BLaER1 treated with 17β-estradiol and CSF1 and Interleukin-3, amounts not matched to agents 10 nM and 100 nM (cell line): ENCODE measurements around the gene TAGLN2.

Source experiments
- H3K27ac ChIP-seq, 11 experiments: shearing (Covaris generic); formaldehyde crosslinking; 2 replicates each; pipeline ENCODE4 v1.8.1; 2022
- H3K27me3 ChIP-seq, 11 experiments: shearing (Covaris generic); formaldehyde crosslinking; 2 replicates each; pipeline ENCODE4 v1.8.1; 2022
- H3K36me3 ChIP-seq, 11 experiments: shearing (Covaris generic); formaldehyde crosslinking; 2 replicates each; pipeline ENCODE4 v1.8.1; 2022
- H3K4me1 ChIP-seq, 10 experiments: shearing (Covaris generic); formaldehyde crosslinking; 2 replicates each; pipeline ENCODE4 v1.8.1; 2022
- H3K4me2 ChIP-seq, 11 experiments: shearing (Covaris generic); formaldehyde crosslinking; 2 replicates each; pipeline ENCODE4 v1.8.1; 2022
- H3K4me3 ChIP-seq, 10 experiments: shearing (Covaris generic); formaldehyde crosslinking; 2 replicates each; pipeline ENCODE4 v1.8.1; 2022
- H3K9ac ChIP-seq, 11 experiments: shearing (Covaris generic); formaldehyde crosslinking; 2 replicates each; pipeline ENCODE4 v1.8.1; 2022
- H3K9me3 ChIP-seq, 11 experiments: shearing (Covaris generic); formaldehyde crosslinking; replicated peaks in 1 of 11; 2 replicates each; pipeline ENCODE4 v1.8.1; 2022
- H4K20me1 ChIP-seq, 11 experiments: shearing (Covaris generic); formaldehyde crosslinking; 2 replicates each; pipeline ENCODE4 v1.8.1; 2022
- Cebpa-rat ChIP-seq, 11 experiments: shearing (Covaris generic); IDR thresholded peaks; 2 replicates each; pipeline ENCODE4 v1.8.1; 2022

The TAGLN2 gene

GRCh38 chr1:159922511-159923202, 2.6 kb downstream of the TAGLN2 start:
- Histone ChIP-seq H3K4me1 (peaks cover 63 to 76% (median 72%) of the 10 kb centered on the region in 10 experiments), H3K27me3 (no peaks in the 10 kb centered on the region), H3K36me3 (peaks cover 29 to 54% (median 43%) of the 10 kb centered on the region in 11 experiments), H3K9me3 (no peaks in the 10 kb centered on the region), H4K20me1 (peaks cover 50 to 75% (median 68%) of the 10 kb centered on the region in 11 experiments), H3K9ac (peak overlapping the region; percentile 89 to 99 (median 97)), H3K4me3 (peak overlapping the region; percentile 83 to 100 (median 94)), H3K4me2 (peak overlapping the region; percentile 83 to 99 (median 97)), H3K27ac (peak overlapping the region; percentile 90 to 99 (median 97))
- TF ChIP-seq Cebpa-rat (IDR thresholded peaks at IDR 0.05) = no peak

GRCh38 chr1:159921700-159922504, 3.4 kb downstream of the TAGLN2 start:
- Histone ChIP-seq H3K27ac (peak overlapping the region; percentile 90 to 99 (median 97); a peak in 20 of 22 replicates), H3K4me3 (peak overlapping the region; percentile 83 to 100 (median 94); a peak in 16 of 20 replicates), H3K9ac (peak overlapping the region; percentile 89 to 99 (median 97); a peak in 21 of 22 replicates), H3K4me1 (peaks cover 63 to 81% (median 76%) of the 10 kb centered on the region in 10 experiments), H4K20me1 (peaks cover 50 to 79% (median 71%) of the 10 kb centered on the region in 11 experiments), H3K4me2 (peak overlapping the region; percentile 83 to 99 (median 97)), H3K9me3 (no peaks in the 10 kb centered on the region), H3K27me3 (no peaks in the 10 kb centered on the region), H3K36me3 (peaks cover 36 to 62% (median 46%) of the 10 kb centered on the region in 11 experiments)
- no peak for TF ChIP-seq Cebpa-rat (IDR thresholded peaks at IDR 0.05)

- H3K9ac ChIP-seq = peak overlapping the region in 10 of 11 experiments; percentile 89 to 99 (median 96); a peak in 12 of 22 replicates
- H4K20me1 ChIP-seq = peaks cover 51 to 84% (median 72%) of the 10 kb centered on the region in 11 experiments
- peak overlapping the region in 10 of 11 experiments; percentile 90 to 99 (median 97); a peak in 19 of 22 replicates for H3K27ac ChIP-seq
Measured at GRCh38 chr1:159921251-159921650, 4.1 kb downstream of the TAGLN2 start.

GRCh38 chr1:159920651-159921050, 4.7 kb downstream of the TAGLN2 start:
- peaks cover 55 to 80% (median 70%) of the 10 kb centered on the region in 10 experiments for H3K4me1 ChIP-seq
- no peak for TF ChIP-seq Cebpa-rat (IDR thresholded peaks at IDR 0.05)
- H3K9me3 ChIP-seq = no peaks in the 10 kb centered on the region
- peak overlapping the region; percentile 83 to 99 (median 97); a peak in 19 of 22 replicates for H3K4me2 ChIP-seq
- H4K20me1 ChIP-seq = peaks cover 51 to 89% (median 74%) of the 10 kb centered on the region in 11 experiments
- H3K4me3 ChIP-seq = no peak overlapping the region
- H3K27ac ChIP-seq = peak overlapping the region in 7 of 11 experiments; percentile 90 to 99 (median 97); a peak in 13 of 22 replicates
- H3K36me3 ChIP-seq = peaks cover 44 to 74% (median 54%) of the 10 kb centered on the region in 11 experiments
- no peaks in the 10 kb centered on the region for H3K27me3 ChIP-seq
- no peak overlapping the region; a peak in 1 of 22 replicates for H3K9ac ChIP-seq

More at GRCh38 chr1:159921251-159921650, 4.1 kb downstream of the TAGLN2 start:
- H3K4me1 ChIP-seq = peaks cover 61 to 85% (median 76%) of the 10 kb centered on the region in 10 experiments
- peak overlapping the region; percentile 83 to 99 (median 97) for H3K4me2 ChIP-seq
- no peak for TF ChIP-seq Cebpa-rat (IDR thresholded peaks at IDR 0.05)
- no peaks in the 10 kb centered on the region for H3K27me3 ChIP-seq
- H3K9me3 ChIP-seq = no peaks in the 10 kb centered on the region
- peaks cover 42 to 68% (median 53%) of the 10 kb centered on the region in 11 experiments for H3K36me3 ChIP-seq
- H3K4me3 ChIP-seq = peak overlapping the region in 4 of 10 experiments; percentile 87 to 100 (median 96); a peak in 6 of 20 replicates

- Histone ChIP-seq H3K27me3 (no peaks in the 10 kb centered on the region), H3K4me3 (no peak overlapping the region), H3K27ac (peak overlapping the region in 5 of 11 experiments; percentile 15 to 99 (median 96); a peak in 8 of 22 replicates), H3K4me2 (peak overlapping the region in 10 of 11 experiments; percentile 9 to 99 (median 93); a peak in 16 of 22 replicates), H3K4me1 (peaks cover 54 to 79% (median 69%) of the 10 kb centered on the region in 10 experiments), H3K36me3 (peaks cover 44 to 79% (median 56%) of the 10 kb centered on the region in 11 experiments), H4K20me1 (peaks cover 51 to 93% (median 74%) of the 10 kb centered on the region in 11 experiments), H3K9ac (peak overlapping the region in 1 of 11 experiments; percentile 18; a peak in 1 of 22 replicates), H3K9me3 (no peaks in the 10 kb centered on the region)
- no peak for TF ChIP-seq Cebpa-rat (IDR thresholded peaks at IDR 0.05)
Measured at GRCh38 chr1:159920202-159920601, 5.1 kb downstream of the TAGLN2 start.

- Histone ChIP-seq H4K20me1 (peaks cover 51 to 90% (median 74%) of the 10 kb centered on the region in 11 experiments), H3K4me2 (peak overlapping the region; percentile 9 to 99 (median 87); a peak in 21 of 22 replicates), H3K4me1 (peaks cover 54 to 79% (median 69%) of the 10 kb centered on the region in 10 experiments)
Measured at GRCh38 chr1:159919236-159919865, 6.0 kb downstream of the TAGLN2 start.

GRCh38 chr1:159918352-159919200, 6.7 kb downstream of the TAGLN2 start:
- Histone ChIP-seq H3K27ac (peak overlapping the region in 7 of 11 experiments; percentile 2 to 99 (median 17); a peak in 8 of 22 replicates), H4K20me1 (peaks cover 51 to 83% (median 68%) of the 10 kb centered on the region in 11 experiments), H3K9me3 (no peaks in the 10 kb centered on the region), H3K4me3 (no peak overlapping the region), H3K4me2 (peak overlapping the region; percentile 28 to 99 (median 87)), H3K27me3 (no peaks in the 10 kb centered on the region), H3K36me3 (peaks cover 44 to 79% (median 56%) of the 10 kb centered on the region in 11 experiments), H3K9ac (peak overlapping the region in 1 of 11 experiments; percentile 20; a peak in 2 of 22 replicates), H3K4me1 (peaks cover 54 to 74% (median 65%) of the 10 kb centered on the region in 10 experiments)
- TF ChIP-seq Cebpa-rat (IDR thresholded peaks at IDR 0.05) = no peak

More at GRCh38 chr1:159919236-159919865, 6.0 kb downstream of the TAGLN2 start:
- Histone ChIP-seq H3K9ac (peak overlapping the region in 4 of 11 experiments; percentile 13 to 35 (median 19); a peak in 2 of 22 replicates), H3K9me3 (no peaks in the 10 kb centered on the region), H3K27ac (peak overlapping the region in 6 of 11 experiments; percentile 2 to 99 (median 12); a peak in 5 of 22 replicates), H3K36me3 (peaks cover 44 to 79% (median 56%) of the 10 kb centered on the region in 11 experiments), H3K4me3 (no peak overlapping the region), H3K27me3 (no peaks in the 10 kb centered on the region)
- TF ChIP-seq Cebpa-rat (IDR thresholded peaks at IDR 0.05) = no peak
